Astrocyte (in vitro differentiated cells and primary cell): Measurements from ENCODE around the gene CAMKK2. TPM values are rescaled to one million over a fixed set of nuclear protein-coding genes. Genes with fewer than 3 reads are reported as not detected.

Source experiments
- DNase-seq: peaks from one replicate; pipeline ENCODE4 v3.0.0-alpha.2; 2010; ENCODE audit warnings: low read depth
- FAIRE-seq: peaks from 2 replicates; lab custom pipeline; 2011; peaks lifted over from hg19 to GRCh38; lab: Jason Lieb, UNC
- H2AFZ ChIP-seq: 2 replicates; pipeline ENCODE4 v1.6.0; 2012; ENCODE audit warnings: low read depth, low read length, inconsistent platforms
- H3K27ac ChIP-seq: 2 replicates; pipeline ENCODE4 v1.5.1; 2011; ENCODE audit warnings: low read depth, low read length, inconsistent platforms
- H3K27me3 ChIP-seq: 2 replicates; pipeline ENCODE4 v1.6.0; 2011; ENCODE audit warnings: low read length, inconsistent platforms; ENCODE audit not compliant: insufficient read depth
- H3K36me3 ChIP-seq: 2 replicates; pipeline ENCODE4 v1.5.1; 2011; ENCODE audit warnings: low read length, inconsistent platforms; ENCODE audit not compliant: insufficient read depth
- H3K4me1 ChIP-seq: 2 replicates; pipeline ENCODE4 v1.5.1; 2011; ENCODE audit warnings: low read length, inconsistent platforms; ENCODE audit not compliant: insufficient read depth
- H3K4me2 ChIP-seq: 2 replicates; pipeline ENCODE4 v1.6.0; 2012; ENCODE audit warnings: low read length, inconsistent platforms
- H3K4me3 ChIP-seq: 2 replicates; pipeline ENCODE4 v1.5.1; 2011; ENCODE audit warnings: low read depth, mild to moderate bottlenecking, low read length, inconsistent platforms; ENCODE audit not compliant: insufficient read depth
- H3K79me2 ChIP-seq: 2 replicates; pipeline ENCODE4 v1.6.0; 2012; ENCODE audit warnings: mild to moderate bottlenecking, low read length, inconsistent platforms; ENCODE audit not compliant: insufficient read depth
- H3K9ac ChIP-seq: 2 replicates; pipeline ENCODE4 v1.6.0; 2012; ENCODE audit warnings: mild to moderate bottlenecking, low read length, inconsistent platforms
- H3K9me3 ChIP-seq: 2 replicates; pipeline ENCODE4 v1.5.1; 2012; ENCODE audit warnings: low read depth, mild to moderate bottlenecking, low read length, inconsistent platforms; ENCODE audit not compliant: insufficient read depth
- H4K20me1 ChIP-seq: 2 replicates; pipeline ENCODE4 v1.6.0; 2012; ENCODE audit warnings: low read length, inconsistent platforms; ENCODE audit not compliant: insufficient read depth
- H3K27ac Mint-ChIP-seq: one replicate; pipeline ENCODE4 v1.8.0; 2021; ENCODE audit warnings: mild to moderate bottlenecking, mixed read lengths; ENCODE audit not compliant: unreplicated experiment
- H3K27me3 Mint-ChIP-seq: one replicate; pipeline ENCODE4 v1.8.0; 2021; ENCODE audit warnings: low read depth, mixed read lengths; ENCODE audit not compliant: unreplicated experiment
- H3K36me3 Mint-ChIP-seq: one replicate; pipeline ENCODE4 v1.8.0; 2021; ENCODE audit warnings: low read depth, mixed read lengths; ENCODE audit not compliant: unreplicated experiment
- H3K4me1 Mint-ChIP-seq: one replicate; pipeline ENCODE4 v1.8.0; 2021; ENCODE audit warnings: low read depth, mixed read lengths; ENCODE audit not compliant: unreplicated experiment
- H3K4me3 Mint-ChIP-seq: one replicate; pipeline ENCODE4 v1.8.0; 2021; ENCODE audit warnings: mild to moderate bottlenecking, moderate library complexity, mixed read lengths; ENCODE audit not compliant: unreplicated experiment
- H3K9me3 Mint-ChIP-seq: one replicate; pipeline ENCODE4 v1.8.0; 2021; ENCODE audit warnings: mild to moderate bottlenecking, mixed read lengths; ENCODE audit not compliant: unreplicated experiment
- CTCF ChIP-seq: IDR thresholded peaks from 2 replicates; pipeline ENCODE4 v1.5.1; 2011; ENCODE audit warnings: low read depth, mild to moderate bottlenecking, inconsistent platforms, low read length, moderate library complexity; ENCODE audit not compliant: insufficient read depth
- EZH2 ChIP-seq: IDR thresholded peaks from 2 replicates; pipeline ENCODE4 v1.6.1; 2012; ENCODE audit warnings: mild to moderate bottlenecking, low read length, inconsistent platforms; ENCODE audit not compliant: insufficient read depth
- total RNA-seq: library from RNA; stranded (reverse); gene quantifications from 2 replicates; pipeline ENCODE4 v1.2.1, GENCODE V29; 2021

The CAMKK2 gene
- total RNA-seq, 1 donor from 2014 or later: 22.0 TPM

- Histone ChIP-seq H4K20me1 (no peaks in the 10 kb centered on the region), H3K27me3 (no peaks in the 10 kb centered on the region), H3K79me2 (no peaks in the 10 kb centered on the region), H3K4me1 (no peaks in the 10 kb centered on the region), H3K4me2 (no peak overlapping the region), H3K27ac (no peak overlapping the region), H2AFZ (no peak overlapping the region), H3K36me3 (no peaks in the 10 kb centered on the region), H3K4me3 (no peak overlapping the region), H3K9ac (no peak overlapping the region), H3K9me3 (no peaks in the 10 kb centered on the region)
- Mint-ChIP-seq H3K27ac (no peak overlapping the region), H3K27me3 (no peaks in the 10 kb centered on the region), H3K4me1 (no peaks in the 10 kb centered on the region), H3K4me3 (no peak overlapping the region), H3K36me3 (peaks cover 11% of the 10 kb centered on the region), H3K9me3 (no peaks in the 10 kb centered on the region)
- DNase-seq: no peak
- no peak for TF ChIP-seq CTCF
- TF ChIP-seq EZH2: no peak
- no peak for FAIRE-seq
These were observed 73.7 kb downstream of the CAMKK2 start for GRCh38 chr12:121222847-121223246.

GRCh38 chr12:121219353-121219986, 77.0 kb downstream of the CAMKK2 start:
- FAIRE-seq: no peak
- DNase-seq: no peak
- Histone ChIP-seq H3K9ac (no peak overlapping the region), H3K27ac (no peak overlapping the region), H3K4me3 (no peak overlapping the region), H3K36me3 (no peaks in the 10 kb centered on the region), H3K4me2 (no peak overlapping the region), H3K9me3 (no peaks in the 10 kb centered on the region), H3K79me2 (no peaks in the 10 kb centered on the region), H2AFZ (no peak overlapping the region), H3K27me3 (no peaks in the 10 kb centered on the region), H3K4me1 (peaks cover 7% of the 10 kb centered on the region), H4K20me1 (peaks cover 6% of the 10 kb centered on the region)
- H3K4me3 Mint-ChIP-seq: no peak overlapping the region
- H3K36me3 Mint-ChIP-seq: peaks cover 8% of the 10 kb centered on the region
- H3K9me3 Mint-ChIP-seq: no peaks in the 10 kb centered on the region
- no peak for TF ChIP-seq CTCF
- TF ChIP-seq EZH2: no peak
- H3K4me1 Mint-ChIP-seq: peaks cover 12% of the 10 kb centered on the region
- H3K27ac Mint-ChIP-seq: no peak overlapping the region
- no peaks in the 10 kb centered on the region for H3K27me3 Mint-ChIP-seq

- H3K4me1 Mint-ChIP-seq: peaks cover 16% of the 10 kb centered on the region
- DNase-seq (no peak), FAIRE-seq (no peak)
- H3K27me3 Mint-ChIP-seq: no peaks in the 10 kb centered on the region
- no peak overlapping the region for H3K27ac Mint-ChIP-seq
- TF ChIP-seq EZH2: no peak
- no peak for TF ChIP-seq CTCF
- H3K9me3 ChIP-seq: no peaks in the 10 kb centered on the region
- no peaks in the 10 kb centered on the region for H3K36me3 ChIP-seq
- H3K36me3 Mint-ChIP-seq: peaks cover 8% of the 10 kb centered on the region
- H3K79me2 ChIP-seq: no peaks in the 10 kb centered on the region
- no peak overlapping the region for H3K9ac ChIP-seq
- H4K20me1 ChIP-seq: peaks cover 6% of the 10 kb centered on the region
- no peak overlapping the region for H3K4me3 ChIP-seq
- H2AFZ ChIP-seq: no peak overlapping the region
- H3K4me3 Mint-ChIP-seq: no peak overlapping the region
- peaks cover 9% of the 10 kb centered on the region for H3K4me1 ChIP-seq
- no peak overlapping the region for H3K4me2 ChIP-seq
- no peaks in the 10 kb centered on the region for H3K9me3 Mint-ChIP-seq
- no peak overlapping the region for H3K27ac ChIP-seq
- no peaks in the 10 kb centered on the region for H3K27me3 ChIP-seq
These were observed 77.7 kb downstream of the CAMKK2 start for GRCh38 chr12:121218588-121219352.
